Retinal pigment epithelial cell (primary cell): Measurements from ENCODE around the gene CARHSP1.
A peak's percentile ranks its signal among the peaks of the same experiment; 100 is the strongest.

ENCODE experiments used
- DNase-seq: peaks from one replicate; pipeline ENCODE4 v3.0.0-alpha.2; 2010; ENCODE audit warnings: low read depth
- H3K4me3 ChIP-seq: 2 replicates; pipeline ENCODE4 v1.5.1; 2011; ENCODE audit warnings: mild to moderate bottlenecking, low read length, control low read depth, moderate library complexity
- CTCF ChIP-seq: conservative IDR thresholded peaks from 2 replicates; pipeline ENCODE4 v1.5.1; 2011; ENCODE audit warnings: low read depth, low read length, control low read depth, inconsistent platforms

CARHSP1 gene

GRCh38 chr16:8869212-8869987 lies 594 bp upstream of the CARHSP1 start:
- TF ChIP-seq CTCF, result peak; percentile 6
- DNase-seq, result no peak
- peak overlapping the region; percentile 55 for H3K4me3 ChIP-seq

- DNase-seq, result no peak
- H3K4me3 ChIP-seq, result peak overlapping the region; percentile 73
- no peak for TF ChIP-seq CTCF
These were observed 832 bp downstream of the CARHSP1 start for GRCh38 chr16:8867932-8868415.

- no peak for DNase-seq
- TF ChIP-seq CTCF, result no peak
- H3K4me3 ChIP-seq, result peak overlapping the region; percentile 73
These were observed 1.4 kb downstream of the CARHSP1 start for GRCh38 chr16:8867216-8867931.

GRCh38 chr16:8866884-8867215 lies 2.0 kb downstream of the CARHSP1 start:
- peak overlapping the region; percentile 73 for H3K4me3 ChIP-seq
- no peak for TF ChIP-seq CTCF
- DNase-seq, result no peak

GRCh38 chr16:8866118-8866883 lies 2.5 kb downstream of the CARHSP1 start:
- peak overlapping the region; percentile 73 for H3K4me3 ChIP-seq
- no peak for DNase-seq
- TF ChIP-seq CTCF, result no peak

GRCh38 chr16:8865145-8865882 lies 3.5 kb downstream of the CARHSP1 start:
- no peak for TF ChIP-seq CTCF
- DNase-seq, result no peak
- H3K4me3 ChIP-seq, result no peak overlapping the region
